ENCODE results near the gene KRTAP5-3.
A peak's percentile ranks its signal among the peaks of the same experiment; 100 is the strongest.

KRTAP5-3 gene

GRCh38 chr11:1623716-1624115 is 15.5 kb upstream of the KRTAP5-3 start:
- no peak overlapping the region for H2BK120ac ChIP-seq (ENCODE audit: low read depth, low read length)
- H3K4ac ChIP-seq (ENCODE audit: low read depth in 1 of 2, low read length in 2 of 2) = no peak overlapping the region
- 75% methylated on average over 9 of the region's 9 CpGs for WGBS
- no peak overlapping the region for H3K4me2 ChIP-seq (ENCODE audit: low read length, poor library complexity, severe bottlenecking)
- no peaks in the 10 kb centered on the region for H3K4me1 ChIP-seq (ENCODE audit: control insufficient read depth, insufficient read depth, low read depth, low read length)
- no peaks in the 10 kb centered on the region for H3K36me3 ChIP-seq (ENCODE audit: control insufficient read depth in 1 of 2, insufficient read depth in 2 of 2, low read depth in 1 of 2, low read length in 2 of 2)
- peaks cover 48 to 58% of the 10 kb centered on the region in 2 experiments for H3K27me3 ChIP-seq (ENCODE audit: control insufficient read depth in 1 of 2, insufficient read depth in 1 of 2, low read length in 2 of 2)
- no peak overlapping the region for H2AK5ac ChIP-seq (ENCODE audit: low read length, severe bottlenecking)
- H3K27ac ChIP-seq (ENCODE audit: low read length, poor library complexity, severe bottlenecking) = no peak overlapping the region
- H4K8ac ChIP-seq (ENCODE audit: low read length) = no peak overlapping the region
- no peaks in the 10 kb centered on the region for H3K79me1 ChIP-seq (replicated peaks; ENCODE audit: low read length, poor library complexity, severe bottlenecking)
- no peak overlapping the region for H3K14ac ChIP-seq (ENCODE audit: low read length in 2 of 2)
- no peak overlapping the region for H3K23ac ChIP-seq (ENCODE audit: low read length in 2 of 2)
- H4K91ac ChIP-seq (ENCODE audit: low read length) = no peak overlapping the region
- H2BK12ac ChIP-seq (ENCODE audit: low read length in 2 of 2) = no peak overlapping the region
- H2BK15ac ChIP-seq (ENCODE audit: low read depth, poor library complexity, severe bottlenecking) = no peak overlapping the region
- H3K9ac ChIP-seq (ENCODE audit: low read length) = no peak overlapping the region
- no peak overlapping the region for H3K4me3 ChIP-seq (ENCODE audit: insufficient read depth in 1 of 2, low read depth in 1 of 2, low read length in 2 of 2)
- H2AFZ ChIP-seq (ENCODE audit: low read depth, low read length) = no peak overlapping the region
- no peak for DNase-seq
- H3K9me3 ChIP-seq (ENCODE audit: control insufficient read depth, low read length) = peaks cover 4% of the 10 kb centered on the region
- H2BK5ac ChIP-seq (ENCODE audit: low read depth, low read length, poor library complexity, severe bottlenecking) = no peak overlapping the region
- no peak overlapping the region for H3K18ac ChIP-seq (ENCODE audit: low read depth in 1 of 2, low read length in 2 of 2)

- Histone ChIP-seq H2BK12ac (ENCODE audit: low read length in 2 of 2) (no peak within 1 kb of the TSS), H4K8ac (ENCODE audit: low read length) (no peak within 1 kb of the TSS), H3K9ac (ENCODE audit: low read length) (no peak within 1 kb of the TSS), H3K18ac (ENCODE audit: low read depth in 1 of 2, low read length in 2 of 2) (no peak within 1 kb of the TSS), H3K9me3 (ENCODE audit: control insufficient read depth, low read length) (peaks cover 4% of the 10 kb centered on the region), H3K4me1 (ENCODE audit: control insufficient read depth, insufficient read depth, low read depth, low read length) (no peaks in the 10 kb centered on the region), H3K4ac (ENCODE audit: low read depth in 1 of 2, low read length in 2 of 2) (no peak within 1 kb of the TSS), H3K4me2 (ENCODE audit: low read length, poor library complexity, severe bottlenecking) (no peak within 1 kb of the TSS), H3K23ac (ENCODE audit: low read length in 2 of 2) (no peak within 1 kb of the TSS), H3K27ac (ENCODE audit: low read length, poor library complexity, severe bottlenecking) (no peak within 1 kb of the TSS), H2BK5ac (ENCODE audit: low read depth, low read length, poor library complexity, severe bottlenecking) (no peak within 1 kb of the TSS), H2BK15ac (ENCODE audit: low read depth, poor library complexity, severe bottlenecking) (no peak within 1 kb of the TSS), H3K14ac (ENCODE audit: low read length in 2 of 2) (no peak within 1 kb of the TSS), H4K91ac (ENCODE audit: low read length) (no peak within 1 kb of the TSS), H3K4me3 (ENCODE audit: insufficient read depth in 1 of 2, low read depth in 1 of 2, low read length in 2 of 2) (no peak within 1 kb of the TSS), H2BK120ac (ENCODE audit: low read depth, low read length) (no peak within 1 kb of the TSS), H3K36me3 (ENCODE audit: control insufficient read depth in 1 of 2, insufficient read depth in 2 of 2, low read depth in 1 of 2, low read length in 2 of 2) (no peaks in the 10 kb centered on the region), H3K27me3 (ENCODE audit: control insufficient read depth in 1 of 2, insufficient read depth in 1 of 2, low read length in 2 of 2) (peaks cover 43 to 53% of the 10 kb centered on the region in 2 experiments), H3K79me1 (replicated peaks; ENCODE audit: low read length, poor library complexity, severe bottlenecking) (no peaks in the 10 kb centered on the region), H2AK5ac (ENCODE audit: low read length, severe bottlenecking) (no peak within 1 kb of the TSS), H2AFZ (ENCODE audit: low read depth, low read length) (no peak within 1 kb of the TSS)
- WGBS = no CpG with 5 or more reads among the region's 1 CpG
- DNase-seq = no peak
These were observed 13.8 kb upstream of the KRTAP5-3 start, which contains the start of gene KRTAP5-4 for GRCh38 chr11:1622086-1622485. TSS of gene KRTAP5-4 (minus strand) at chr11:1622138. CDS start at chr11:1622093, 45 bp downstream.

GRCh38 chr11:1619449-1619848 is 11.2 kb upstream of the KRTAP5-3 start:
- H3K36me3 ChIP-seq (ENCODE audit: control insufficient read depth in 1 of 2, insufficient read depth in 2 of 2, low read depth in 1 of 2, low read length in 2 of 2) = no peaks in the 10 kb centered on the region
- no peaks in the 10 kb centered on the region for H3K79me1 ChIP-seq (replicated peaks; ENCODE audit: low read length, poor library complexity, severe bottlenecking)
- H3K18ac ChIP-seq (ENCODE audit: low read depth in 1 of 2, low read length in 2 of 2) = no peak overlapping the region
- H3K4ac ChIP-seq (ENCODE audit: low read depth in 1 of 2, low read length in 2 of 2) = no peak overlapping the region
- no peak overlapping the region for H2BK12ac ChIP-seq (ENCODE audit: low read length in 2 of 2)
- WGBS = 34% methylated on average over 10 of the region's 10 CpGs
- H3K27ac ChIP-seq (ENCODE audit: low read length, poor library complexity, severe bottlenecking) = no peak overlapping the region
- H2AK5ac ChIP-seq (ENCODE audit: low read length, severe bottlenecking) = no peak overlapping the region
- H3K23ac ChIP-seq (ENCODE audit: low read length in 2 of 2) = no peak overlapping the region
- no peak overlapping the region for H2BK15ac ChIP-seq (ENCODE audit: low read depth, poor library complexity, severe bottlenecking)
- peaks cover 42 to 48% of the 10 kb centered on the region in 2 experiments for H3K27me3 ChIP-seq (ENCODE audit: control insufficient read depth in 1 of 2, insufficient read depth in 1 of 2, low read length in 2 of 2)
- DNase-seq = peak; percentile 36
- H3K9ac ChIP-seq (ENCODE audit: low read length) = no peak overlapping the region
- no peak overlapping the region for H3K4me2 ChIP-seq (ENCODE audit: low read length, poor library complexity, severe bottlenecking)
- no peak overlapping the region for H2BK5ac ChIP-seq (ENCODE audit: low read depth, low read length, poor library complexity, severe bottlenecking)
- H3K4me1 ChIP-seq (ENCODE audit: control insufficient read depth, insufficient read depth, low read depth, low read length) = no peaks in the 10 kb centered on the region
- H4K91ac ChIP-seq (ENCODE audit: low read length) = no peak overlapping the region
- H3K4me3 ChIP-seq (ENCODE audit: insufficient read depth in 1 of 2, low read depth in 1 of 2, low read length in 2 of 2) = no peak overlapping the region
- no peak overlapping the region for H3K14ac ChIP-seq (ENCODE audit: low read length in 2 of 2)
- H2AFZ ChIP-seq (ENCODE audit: low read depth, low read length) = no peak overlapping the region
- H4K8ac ChIP-seq (ENCODE audit: low read length) = no peak overlapping the region
- no peaks in the 10 kb centered on the region for H3K9me3 ChIP-seq (ENCODE audit: control insufficient read depth, low read length)
- no peak overlapping the region for H2BK120ac ChIP-seq (ENCODE audit: low read depth, low read length)

- Histone ChIP-seq H2BK5ac (ENCODE audit: low read depth, low read length, poor library complexity, severe bottlenecking) (no peak overlapping the region), H2BK120ac (ENCODE audit: low read depth, low read length) (no peak overlapping the region), H3K23ac (ENCODE audit: low read length in 2 of 2) (no peak overlapping the region), H3K36me3 (ENCODE audit: control insufficient read depth in 1 of 2, insufficient read depth in 2 of 2, low read depth in 1 of 2, low read length in 2 of 2) (no peaks in the 10 kb centered on the region), H3K9me3 (ENCODE audit: control insufficient read depth, low read length) (no peaks in the 10 kb centered on the region), H3K4me1 (ENCODE audit: control insufficient read depth, insufficient read depth, low read depth, low read length) (no peaks in the 10 kb centered on the region), H3K27ac (ENCODE audit: low read length, poor library complexity, severe bottlenecking) (no peak overlapping the region), H3K4ac (ENCODE audit: low read depth in 1 of 2, low read length in 2 of 2) (no peak overlapping the region), H2BK12ac (ENCODE audit: low read length in 2 of 2) (no peak overlapping the region), H2AFZ (ENCODE audit: low read depth, low read length) (no peak overlapping the region), H2AK5ac (ENCODE audit: low read length, severe bottlenecking) (no peak overlapping the region), H3K9ac (ENCODE audit: low read length) (no peak overlapping the region), H4K91ac (ENCODE audit: low read length) (no peak overlapping the region), H3K27me3 (ENCODE audit: control insufficient read depth in 1 of 2, insufficient read depth in 1 of 2, low read length in 2 of 2) (peaks cover 38 to 51% of the 10 kb centered on the region in 2 experiments), H2BK15ac (ENCODE audit: low read depth, poor library complexity, severe bottlenecking) (no peak overlapping the region), H3K14ac (ENCODE audit: low read length in 2 of 2) (no peak overlapping the region), H3K4me2 (ENCODE audit: low read length, poor library complexity, severe bottlenecking) (no peak overlapping the region), H3K18ac (ENCODE audit: low read depth in 1 of 2, low read length in 2 of 2) (no peak overlapping the region), H3K4me3 (ENCODE audit: insufficient read depth in 1 of 2, low read depth in 1 of 2, low read length in 2 of 2) (no peak overlapping the region), H4K8ac (ENCODE audit: low read length) (no peak overlapping the region), H3K79me1 (replicated peaks; ENCODE audit: low read length, poor library complexity, severe bottlenecking) (no peaks in the 10 kb centered on the region)
- 90% methylated on average over 8 of the region's 10 CpGs for WGBS
- no peak for DNase-seq
These were observed 10.0 kb upstream of the KRTAP5-3 start for GRCh38 chr11:1618231-1618630.
